CD8-positive, alpha-beta memory T cell (primary cell): ENCODE measurements around the gene EIF4G1. TPM values are rescaled to one million over a fixed set of nuclear protein-coding genes. Genes with fewer than 3 reads are reported as not detected.
A peak's percentile ranks its signal among the peaks of the same experiment; 100 is the strongest.

ENCODE experiments used
- CTCF ChIA-PET: fragments of 350-600 bp; sonication (Branson Sonifier 250); formaldehyde crosslinking; loops from one replicate; lab custom pipeline; 2021; ENCODE audit warnings: antibody characterized with exemption; lab: Charles Lee
- POLR2A ChIA-PET: fragments of 350-600 bp; sonication (Branson Sonifier 250); formaldehyde crosslinking; loops from one replicate; lab custom pipeline; 2021; ENCODE audit warnings: antibody characterized with exemption; lab: Charles Lee
- DNase-seq, 5 donors: peaks; one replicate each; pipeline versions ENCODE4 v3.0.0 to v3.0.0-alpha.2; 2020 to 2022; ENCODE audit warnings: mixed read lengths in 1 of 5
- H3K27ac ChIP-seq: one replicate; pipeline ENCODE4 v1.7.0; 2013; ENCODE audit warnings: low read depth, mild to moderate bottlenecking, low read length, moderate library complexity
- H3K27me3 ChIP-seq: 2 replicates; pipeline ENCODE4 v1.7.0; 2013; ENCODE audit warnings: low read length, mild to moderate bottlenecking; ENCODE audit not compliant: insufficient read depth, poor library complexity, severe bottlenecking
- H3K36me3 ChIP-seq: 2 replicates; pipeline ENCODE4 v1.7.0; 2013; ENCODE audit warnings: mild to moderate bottlenecking, low read length, moderate library complexity; ENCODE audit not compliant: insufficient read depth
- H3K4me1 ChIP-seq: 2 replicates; pipeline ENCODE4 v1.7.0; 2013; ENCODE audit warnings: mild to moderate bottlenecking, low read length, moderate library complexity; ENCODE audit not compliant: insufficient read depth
- H3K4me3 ChIP-seq: 2 replicates; pipeline ENCODE4 v1.7.0; 2013; ENCODE audit warnings: mild to moderate bottlenecking, low read length
- H3K9me3 ChIP-seq: 2 replicates; pipeline ENCODE4 v1.7.0; 2013; ENCODE audit warnings: mild to moderate bottlenecking, low read length
- H3K27ac Mint-ChIP-seq, 8 donors: one replicate each; pipeline ENCODE4 v1.8.0; 2020 to 2021; ENCODE audit warnings: mixed read lengths in 8 of 8, mild to moderate bottlenecking in 6 of 8, inconsistent platforms in 3 of 8, moderate library complexity in 3 of 8
- H3K27me3 Mint-ChIP-seq, 2 donors: one replicate each; pipeline ENCODE4 v1.8.0; 2020 to 2021; ENCODE audit warnings: mixed read lengths in 2 of 2, mild to moderate bottlenecking in 1 of 2, moderate library complexity in 1 of 2
- H3K36me3 Mint-ChIP-seq, 3 donors: one replicate each; pipeline ENCODE4 v1.8.0; 2020 to 2021; ENCODE audit warnings: mixed read lengths in 3 of 3, inconsistent platforms in 1 of 3, mild to moderate bottlenecking in 1 of 3
- H3K4me1 Mint-ChIP-seq, 3 donors: one replicate each; pipeline ENCODE4 v1.8.0; 2020 to 2021; ENCODE audit warnings: mixed read lengths in 3 of 3, inconsistent platforms in 1 of 3, mild to moderate bottlenecking in 1 of 3
- H3K4me3 Mint-ChIP-seq, 7 donors: one replicate each; pipeline ENCODE4 v1.8.0; 2020 to 2021; ENCODE audit warnings: mixed read lengths in 7 of 7, mild to moderate bottlenecking in 6 of 7, moderate library complexity in 4 of 7, inconsistent platforms in 2 of 7
- H3K9me3 Mint-ChIP-seq, 5 donors: one replicate each; pipeline ENCODE4 v1.8.0; 2020 to 2022; ENCODE audit warnings: mixed read lengths in 5 of 5, mild to moderate bottlenecking in 3 of 5, moderate library complexity in 2 of 5, inconsistent platforms in 1 of 5
- polyA plus RNA-seq: library from polyadenylated mRNA; unstranded; fragments of 300-500 nt; fragmentation: Illumina TruSeq; gene quantifications from one replicate; pipeline ENCODE4 v1.2.3, GENCODE V29; 2021
- total RNA-seq, 2 experiments: library from RNA; stranded (reverse); gene quantifications; one replicate each; pipeline ENCODE4 v1.2.3, GENCODE V29; 2021

Gene EIF4G1
- total and polyA plus RNA-seq, 3 experiments from 2014 or later = 46.2 to 694 (median 693) TPM

DNA sequence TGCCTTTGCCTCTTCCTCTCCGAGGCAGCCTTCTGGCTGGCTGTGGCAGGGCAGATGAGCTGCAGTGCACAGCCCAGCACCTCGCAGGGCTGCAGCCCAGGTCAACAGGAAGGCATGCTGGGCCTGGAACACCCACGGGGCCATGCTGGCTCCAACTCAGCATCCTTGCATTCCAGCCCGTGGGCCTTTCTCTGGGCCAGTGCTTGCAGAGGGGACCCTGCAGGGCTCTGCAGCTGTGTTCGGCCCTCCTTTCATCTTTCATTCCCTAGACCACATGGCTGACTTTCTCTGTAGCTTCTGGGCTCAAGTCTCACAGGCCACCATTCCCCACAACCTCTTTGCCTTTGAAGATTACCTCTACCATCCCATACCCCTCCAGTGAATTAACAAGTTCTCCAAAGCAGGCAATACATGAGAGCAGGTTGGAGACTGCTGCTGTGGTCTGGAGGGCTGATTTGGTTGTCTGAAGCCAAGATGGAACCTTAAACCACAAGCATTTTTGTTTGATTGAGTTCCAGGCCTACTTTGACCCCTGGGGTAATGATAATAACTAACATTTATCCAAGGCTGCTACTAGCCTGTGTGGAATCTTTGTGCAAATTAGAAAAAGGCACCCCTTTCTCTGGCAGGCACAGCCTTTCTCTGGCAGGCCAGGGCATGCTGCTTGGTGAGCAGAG, 28.9 kb downstream of the EIF4G1 start:
- H3K9me3 Mint-ChIP-seq = no peaks in the 10 kb centered on the region
- H3K4me3 Mint-ChIP-seq = no peak overlapping the region
- H3K27me3 ChIP-seq = no peaks in the 10 kb centered on the region
- no peaks in the 10 kb centered on the region for H3K27me3 Mint-ChIP-seq
- no peaks in the 10 kb centered on the region for H3K4me1 ChIP-seq
- H3K27ac Mint-ChIP-seq = no peak overlapping the region
- H3K4me3 ChIP-seq = no peak overlapping the region
- no peaks in the 10 kb centered on the region for H3K36me3 ChIP-seq
- no peaks in the 10 kb centered on the region for H3K9me3 ChIP-seq
- H3K36me3 Mint-ChIP-seq = peaks cover 0 to 18% (median 10%) of the 10 kb centered on the region in 3 donors
- DNase-seq = no peak
- CTCF ChIA-PET = interaction anchor here (1.9 kb wide), 1 partner anchor 10 kb away, joined by 4 read pairs; no protein-coding TSS in a partner anchor
- POLR2A ChIA-PET = no interaction called here
- peaks cover 0 to 6% (median 2%) of the 10 kb centered on the region in 3 donors for H3K4me1 Mint-ChIP-seq
- no peak overlapping the region for H3K27ac ChIP-seq

DNA sequence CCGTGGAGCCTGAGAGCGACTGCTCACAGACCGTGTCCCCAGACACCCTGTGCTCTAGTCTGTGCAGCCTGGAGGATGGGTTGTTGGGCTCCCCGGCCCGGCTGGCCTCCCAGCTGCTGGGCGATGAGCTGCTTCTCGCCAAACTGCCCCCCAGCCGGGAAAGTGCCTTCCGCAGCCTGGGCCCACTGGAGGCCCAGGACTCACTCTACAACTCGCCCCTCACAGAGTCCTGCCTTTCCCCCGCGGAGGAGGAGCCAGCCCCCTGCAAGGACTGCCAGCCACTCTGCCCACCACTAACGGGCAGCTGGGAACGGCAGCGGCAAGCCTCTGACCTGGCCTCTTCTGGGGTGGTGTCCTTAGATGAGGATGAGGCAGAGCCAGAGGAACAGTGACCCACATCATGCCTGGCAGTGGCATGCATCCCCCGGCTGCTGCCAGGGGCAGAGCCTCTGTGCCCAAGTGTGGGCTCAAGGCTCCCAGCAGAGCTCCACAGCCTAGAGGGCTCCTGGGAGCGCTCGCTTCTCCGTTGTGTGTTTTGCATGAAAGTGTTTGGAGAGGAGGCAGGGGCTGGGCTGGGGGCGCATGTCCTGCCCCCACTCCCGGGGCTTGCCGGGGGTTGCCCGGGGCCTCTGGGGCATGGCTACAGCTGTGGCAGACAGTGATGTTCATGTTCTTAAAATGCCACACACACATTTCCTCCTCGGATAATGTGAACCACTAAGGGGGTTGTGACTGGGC, 30.3 kb downstream of the EIF4G1 start:
- Mint-ChIP-seq H3K27ac (no peak overlapping the region), H3K4me3 (no peak overlapping the region), H3K36me3 (peaks cover 0 to 18% (median 10%) of the 10 kb centered on the region in 3 donors), H3K27me3 (no peaks in the 10 kb centered on the region), H3K4me1 (no peaks in the 10 kb centered on the region), H3K9me3 (no peaks in the 10 kb centered on the region)
- no peak overlapping the region for H3K27ac ChIP-seq
- ChIA-PET CTCF (interaction anchor here (2.0 kb wide), 1 partner anchor 9 kb away, joined by 6 read pairs; no protein-coding TSS in a partner anchor), POLR2A (no interaction called here)
- H3K36me3 ChIP-seq = no peaks in the 10 kb centered on the region
- no peak for DNase-seq
- no peaks in the 10 kb centered on the region for H3K9me3 ChIP-seq
- H3K27me3 ChIP-seq = no peaks in the 10 kb centered on the region
- no peaks in the 10 kb centered on the region for H3K4me1 ChIP-seq
- no peak overlapping the region for H3K4me3 ChIP-seq

DNA sequence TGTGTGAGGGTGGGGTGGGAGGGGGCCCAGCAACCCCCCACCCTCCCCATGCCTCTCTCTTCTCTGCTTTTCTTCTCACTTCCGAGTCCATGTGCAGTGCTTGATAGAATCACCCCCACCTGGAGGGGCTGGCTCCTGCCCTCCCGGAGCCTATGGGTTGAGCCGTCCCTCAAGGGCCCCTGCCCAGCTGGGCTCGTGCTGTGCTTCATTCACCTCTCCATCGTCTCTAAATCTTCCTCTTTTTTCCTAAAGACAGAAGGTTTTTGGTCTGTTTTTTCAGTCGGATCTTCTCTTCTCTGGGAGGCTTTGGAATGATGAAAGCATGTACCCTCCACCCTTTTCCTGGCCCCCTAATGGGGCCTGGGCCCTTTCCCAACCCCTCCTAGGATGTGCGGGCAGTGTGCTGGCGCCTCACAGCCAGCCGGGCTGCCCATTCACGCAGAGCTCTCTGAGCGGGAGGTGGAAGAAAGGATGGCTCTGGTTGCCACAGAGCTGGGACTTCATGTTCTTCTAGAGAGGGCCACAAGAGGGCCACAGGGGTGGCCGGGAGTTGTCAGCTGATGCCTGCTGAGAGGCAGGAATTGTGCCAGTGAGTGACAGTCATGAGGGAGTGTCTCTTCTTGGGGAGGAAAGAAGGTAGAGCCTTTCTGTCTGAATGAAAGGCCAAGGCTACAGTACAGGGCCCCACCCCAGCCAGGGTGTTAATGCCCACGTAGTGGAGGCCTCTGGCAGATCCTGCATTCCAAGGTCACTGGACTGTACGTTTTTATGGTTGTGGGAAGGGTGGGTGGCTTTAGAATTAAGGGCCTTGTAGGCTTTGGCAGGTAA, 31.1 kb downstream of the EIF4G1 start:
- DNase-seq = no peak
- CTCF ChIA-PET = interaction anchor here (1.0 to 2.0 kb wide), 2 partner anchors 8 to 14 kb away, joined by 3 to 6 read pairs; no protein-coding TSS in a partner anchor
- Mint-ChIP-seq H3K9me3 (no peaks in the 10 kb centered on the region), H3K27me3 (no peaks in the 10 kb centered on the region), H3K36me3 (peaks cover 0 to 18% (median 9%) of the 10 kb centered on the region in 3 donors), H3K4me3 (no peak overlapping the region), H3K4me1 (no peaks in the 10 kb centered on the region), H3K27ac (no peak overlapping the region)
- Histone ChIP-seq H3K36me3 (no peaks in the 10 kb centered on the region), H3K9me3 (no peaks in the 10 kb centered on the region), H3K4me3 (no peak overlapping the region), H3K27ac (no peak overlapping the region), H3K27me3 (no peaks in the 10 kb centered on the region), H3K4me1 (no peaks in the 10 kb centered on the region)
- POLR2A ChIA-PET = no interaction called here

DNA sequence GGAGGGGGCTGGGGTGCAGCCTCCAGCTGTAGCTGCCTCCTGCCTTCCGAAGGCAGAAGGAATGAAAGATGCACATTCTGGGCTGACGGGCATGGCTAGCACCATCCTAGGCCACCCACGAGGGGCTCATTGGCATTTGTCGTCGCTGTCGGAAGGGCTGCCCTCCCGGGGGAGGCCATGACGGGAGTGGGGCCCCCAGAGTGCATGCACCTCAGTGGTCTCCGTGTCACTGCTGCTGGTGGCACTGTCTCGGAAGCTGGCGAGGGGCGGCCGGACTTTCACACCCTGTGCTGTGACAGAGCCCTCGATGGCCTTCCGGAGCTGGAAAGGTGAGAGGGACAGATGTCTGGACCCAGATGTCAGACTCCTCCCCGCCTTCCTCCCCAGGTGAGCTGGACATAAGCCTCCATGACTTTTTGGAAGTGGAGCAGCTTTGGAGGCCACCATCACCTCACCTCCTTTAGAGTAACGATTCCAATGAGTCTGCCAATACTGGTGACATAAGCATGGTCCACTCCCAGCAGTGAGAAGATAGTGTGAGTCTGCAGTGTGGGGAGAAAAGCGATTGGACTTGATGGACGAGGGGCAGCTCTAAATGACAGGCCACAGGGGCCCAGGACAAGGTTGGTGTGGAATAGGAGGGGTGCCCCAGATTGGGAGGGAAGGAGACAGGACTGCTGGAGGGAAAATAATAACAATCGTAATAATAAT, 32.2 kb downstream of the EIF4G1 start:
- Mint-ChIP-seq H3K36me3 (peaks cover 0 to 17% (median 6%) of the 10 kb centered on the region in 3 donors), H3K27ac (peak overlapping the region in 1 of 8 donors; percentile 78), H3K4me3 (no peak overlapping the region), H3K27me3 (no peaks in the 10 kb centered on the region), H3K9me3 (no peaks in the 10 kb centered on the region), H3K4me1 (no peaks in the 10 kb centered on the region)
- ChIA-PET CTCF (no interaction called here), POLR2A (no interaction called here)
- H3K4me3 ChIP-seq = no peak overlapping the region
- no peaks in the 10 kb centered on the region for H3K9me3 ChIP-seq
- DNase-seq = no peak
- H3K4me1 ChIP-seq = no peaks in the 10 kb centered on the region
- peak overlapping the region; percentile 61 for H3K27ac ChIP-seq
- no peaks in the 10 kb centered on the region for H3K36me3 ChIP-seq
- no peaks in the 10 kb centered on the region for H3K27me3 ChIP-seq

DNA sequence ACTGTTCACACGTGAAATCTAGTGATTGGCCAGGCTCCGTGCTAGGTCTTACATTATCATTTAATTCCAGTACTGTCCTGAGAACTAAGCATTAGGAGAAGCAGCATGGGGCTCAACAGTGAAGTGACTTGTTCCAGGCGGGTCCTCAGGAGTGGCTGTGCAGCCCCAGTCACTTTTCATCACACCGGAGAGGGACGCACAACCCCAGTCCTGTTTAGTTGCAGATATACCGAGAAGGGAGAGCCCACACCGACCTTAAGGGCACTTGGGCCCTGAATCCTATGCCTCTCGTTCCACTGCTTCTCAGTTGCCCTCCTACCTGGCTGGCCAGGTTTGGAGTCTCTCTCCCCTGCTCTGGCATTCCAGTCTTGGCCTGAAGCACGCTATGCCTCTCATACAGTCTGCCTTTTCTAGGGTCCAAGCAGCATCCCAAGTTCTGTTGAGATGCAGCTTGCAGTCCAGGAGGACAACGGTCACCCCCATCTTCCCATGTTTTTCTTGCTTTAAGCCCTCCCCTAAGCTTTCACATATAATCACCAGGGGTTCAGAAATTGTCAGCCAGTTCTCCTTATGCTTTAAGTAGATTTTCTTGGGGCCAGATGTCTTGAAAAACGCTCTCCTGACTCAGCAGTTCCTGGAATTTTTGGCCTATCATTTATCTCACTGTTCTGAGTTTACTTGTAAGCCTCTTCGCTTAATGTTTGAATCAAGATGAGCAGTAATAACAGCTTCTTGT, 33.1 kb downstream of the EIF4G1 start:
- H3K9me3 ChIP-seq = no peaks in the 10 kb centered on the region
- peak overlapping the region; percentile 61 for H3K27ac ChIP-seq
- Mint-ChIP-seq H3K9me3 (no peaks in the 10 kb centered on the region), H3K36me3 (peaks cover 0 to 15% (median 5%) of the 10 kb centered on the region in 3 donors), H3K27me3 (no peaks in the 10 kb centered on the region), H3K4me1 (no peaks in the 10 kb centered on the region), H3K27ac (no peak overlapping the region), H3K4me3 (no peak overlapping the region)
- no peaks in the 10 kb centered on the region for H3K27me3 ChIP-seq
- DNase-seq = no peak
- H3K36me3 ChIP-seq = no peaks in the 10 kb centered on the region
- H3K4me3 ChIP-seq = no peak overlapping the region
- CTCF ChIA-PET = no interaction called here
- POLR2A ChIA-PET = interaction anchor here (0.6 kb wide), 1 partner anchor 94 kb away, joined by 7 read pairs; no protein-coding TSS in a partner anchor
- no peaks in the 10 kb centered on the region for H3K4me1 ChIP-seq

DNA sequence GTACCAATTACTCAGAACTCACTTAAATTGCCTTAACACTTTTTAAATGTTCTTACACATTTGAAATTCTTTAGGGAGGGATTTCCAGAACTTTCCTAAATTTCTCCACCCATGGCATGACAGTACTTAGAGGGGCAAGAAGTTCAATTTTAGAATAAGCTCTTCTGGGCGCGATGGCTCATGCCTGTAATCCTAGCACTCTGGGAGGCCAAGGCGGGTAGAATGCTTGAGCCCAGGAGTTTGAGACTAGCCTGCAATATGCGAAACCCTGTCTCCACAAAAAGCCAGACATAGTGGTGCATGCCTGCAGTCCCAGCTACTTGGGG, 33.6 kb downstream of the EIF4G1 start:
- Mint-ChIP-seq H3K27me3 (no peaks in the 10 kb centered on the region), H3K27ac (no peak overlapping the region), H3K4me3 (no peak overlapping the region), H3K4me1 (no peaks in the 10 kb centered on the region), H3K9me3 (no peaks in the 10 kb centered on the region), H3K36me3 (peaks cover 0 to 11% (median 3%) of the 10 kb centered on the region in 3 donors)
- H3K4me1 ChIP-seq = no peaks in the 10 kb centered on the region
- ChIA-PET CTCF (no interaction called here), POLR2A (interaction anchor here (0.6 kb wide), 1 partner anchor 95 kb away, joined by 7 read pairs; no protein-coding TSS in a partner anchor)
- H3K4me3 ChIP-seq = no peak overlapping the region
- no peaks in the 10 kb centered on the region for H3K9me3 ChIP-seq
- H3K27me3 ChIP-seq = no peaks in the 10 kb centered on the region
- no peak for DNase-seq
- peak overlapping the region; percentile 53 for H3K27ac ChIP-seq
- H3K36me3 ChIP-seq = no peaks in the 10 kb centered on the region
